Colonic mucosa (tissue), 4 donors: ENCODE results near the gene C3orf20. TPM values are rescaled to one million over a fixed set of nuclear protein-coding genes. Genes with fewer than 3 reads are reported as not detected.

ENCODE experiments used
- DNase-seq: peaks from one replicate; pipeline ENCODE4 v3.0.0-alpha.2; 2020
- H3K27ac ChIP-seq: fragments of 200-600 bp; one replicate; pipeline ENCODE4 v1.8.0; 2021
- H3K27me3 ChIP-seq: fragments of 200-600 bp; one replicate; pipeline ENCODE4 v1.8.0; 2021
- H3K36me3 ChIP-seq: fragments of 200-600 bp; one replicate; pipeline ENCODE4 v1.8.0; 2021
- H3K4me1 ChIP-seq: fragments of 200-600 bp; one replicate; pipeline ENCODE4 v1.8.0; 2021; ENCODE audit warnings: mild to moderate bottlenecking
- H3K4me3 ChIP-seq: fragments of 200-600 bp; one replicate; pipeline ENCODE4 v1.8.0; 2021
- H3K9ac ChIP-seq, 2 donors: one replicate each; pipeline ENCODE4 v1.7.0; 2013; ENCODE audit warnings: control low read depth in 2 of 2, low read depth in 2 of 2, low read length in 2 of 2
- H3K9me3 ChIP-seq: fragments of 200-600 bp; one replicate; pipeline ENCODE4 v1.8.0; 2021
- CTCF ChIP-seq: fragments of 200-600 bp; IDR thresholded peaks from one replicate; pipeline ENCODE4 v1.8.0; 2022; ENCODE audit warnings: antibody characterized with exemption, mild to moderate bottlenecking
- intact Hi-C: fragments of 100-400 bp; cut with DNase I; formaldehyde crosslinking; loops from one replicate; pipeline ENCODE4 v1.14.1; 2022
- total RNA-seq, 2 donors: library from RNA; stranded (reverse); fragmentation: NEBNext Ultra II Directional in 1 of 2; extraction: Animal tissue kit (Norgen Biotek cat#: 25700) in 1 of 2; gene quantifications; one replicate each; pipeline ENCODE4 v1.2.1, GENCODE V29; 2021
- donor health status: healthy.
- donor health status: DM: no; HTN: no; CAD: no.
- donor health status: DM: no; HTN: no; CAD: no.

C3orf20 gene
- total RNA-seq, 2 donors from 2014 or later: 0.08 TPM; not detected in 1

GRCh38 chr3:14789640-14790285, 114.8 kb downstream of the C3orf20 start:
- Histone ChIP-seq H3K27ac (no peak overlapping the region), H3K36me3 (no peaks in the 10 kb centered on the region), H3K9ac (no peak overlapping the region), H3K4me1 (no peaks in the 10 kb centered on the region), H3K4me3 (no peak overlapping the region), H3K9me3 (no peaks in the 10 kb centered on the region), H3K27me3 (no peaks in the 10 kb centered on the region)
- no peak for DNase-seq
- TF ChIP-seq CTCF: no peak
- intact Hi-C loops: loop anchor here (2.0 to 10.0 kb wide), 2 partner anchors 131 to 275 kb away; no protein-coding TSS in a partner anchor

GRCh38 chr3:14791343-14791945, 116.5 kb downstream of the C3orf20 start:
- no peak overlapping the region for H3K9ac ChIP-seq
- no peaks in the 10 kb centered on the region for H3K4me1 ChIP-seq
- H3K9me3 ChIP-seq: no peaks in the 10 kb centered on the region
- peak; percentile 53 for TF ChIP-seq CTCF
- no peak overlapping the region for H3K4me3 ChIP-seq
- no peaks in the 10 kb centered on the region for H3K36me3 ChIP-seq
- no peaks in the 10 kb centered on the region for H3K27me3 ChIP-seq
- peak; percentile 76 for DNase-seq
- intact Hi-C loops: loop anchor here (2.0 kb wide), 1 partner anchor 129 kb away; no protein-coding TSS in a partner anchor
- H3K27ac ChIP-seq: no peak overlapping the region

GRCh38 chr3:14792691-14793121, 117.8 kb downstream of the C3orf20 start:
- intact Hi-C loops: no loop called here
- no peaks in the 10 kb centered on the region for H3K4me1 ChIP-seq
- H3K27ac ChIP-seq: no peak overlapping the region
- no peak for TF ChIP-seq CTCF
- H3K9ac ChIP-seq: no peak overlapping the region
- no peak overlapping the region for H3K4me3 ChIP-seq
- H3K27me3 ChIP-seq: no peaks in the 10 kb centered on the region
- DNase-seq: no peak
- no peaks in the 10 kb centered on the region for H3K9me3 ChIP-seq
- H3K36me3 ChIP-seq: no peaks in the 10 kb centered on the region

GRCh38 chr3:14793126-14793857, 118.4 kb downstream of the C3orf20 start:
- peak overlapping the region; percentile 13 for H3K27ac ChIP-seq
- H3K9ac ChIP-seq: no peak overlapping the region
- no peak for DNase-seq
- no peaks in the 10 kb centered on the region for H3K36me3 ChIP-seq
- TF ChIP-seq CTCF: no peak
- no peaks in the 10 kb centered on the region for H3K27me3 ChIP-seq
- intact Hi-C loops: no loop called here
- H3K9me3 ChIP-seq: no peaks in the 10 kb centered on the region
- no peak overlapping the region for H3K4me3 ChIP-seq
- H3K4me1 ChIP-seq: no peaks in the 10 kb centered on the region

GRCh38 chr3:14793858-14794234, 118.9 kb downstream of the C3orf20 start:
- Histone ChIP-seq H3K4me1 (no peaks in the 10 kb centered on the region), H3K36me3 (no peaks in the 10 kb centered on the region), H3K9me3 (no peaks in the 10 kb centered on the region), H3K9ac (no peak overlapping the region), H3K4me3 (no peak overlapping the region), H3K27me3 (no peaks in the 10 kb centered on the region), H3K27ac (peak overlapping the region; percentile 13)
- intact Hi-C loops: no loop called here
- no peak for TF ChIP-seq CTCF
- no peak for DNase-seq
